Neural progenitor cell (in vitro differentiated cells): Measurements from ENCODE around the gene CETP. TPM values are rescaled to one million over a fixed set of nuclear protein-coding genes. Genes with fewer than 3 reads are reported as not detected.
A peak's percentile ranks its signal among the peaks of the same experiment; 100 is the strongest.

Experiments used
- DNase-seq: peaks from one replicate; pipeline ENCODE4 v3.0.0-alpha.2; 2016; ENCODE audit warnings: low spot score
- H2AFZ ChIP-seq: fragments of 200-600 bp; sonication (generic); replicated peaks from 2 replicates; pipeline ENCODE4 v1.6.1; 2016; ENCODE audit warnings: antibody characterized with exemption
- H3F3A ChIP-seq: fragments of 200-600 bp; sonication (generic); 2 replicates; pipeline ENCODE4 v1.6.1; 2016; ENCODE audit warnings: antibody characterized with exemption, low read depth
- H3K27ac ChIP-seq: fragments of 200-600 bp; sonication (generic); 2 replicates; pipeline ENCODE4 v1.5.1; 2016; ENCODE audit warnings: mild to moderate bottlenecking
- H3K27me3 ChIP-seq: fragments of 200-600 bp; sonication (generic); 2 replicates; pipeline ENCODE4 v1.6.1; 2016; ENCODE audit warnings: mild to moderate bottlenecking, moderate library complexity
- H3K36me3 ChIP-seq: fragments of 200-600 bp; sonication (generic); 2 replicates; pipeline ENCODE4 v1.5.1; 2016
- H3K4me1 ChIP-seq: fragments of 200-600 bp; sonication (generic); 2 replicates; pipeline ENCODE4 v1.6.1; 2016; ENCODE audit warnings: mixed run types
- H3K4me2 ChIP-seq: fragments of 200-600 bp; sonication (generic); 2 replicates; pipeline ENCODE4 v1.6.1; 2016
- H3K4me3 ChIP-seq: fragments of 200-600 bp; sonication (generic); 2 replicates; pipeline ENCODE4 v1.5.1; 2016
- H3K79me2 ChIP-seq: fragments of 200-600 bp; sonication (generic); 2 replicates; pipeline ENCODE4 v1.6.1; 2016; ENCODE audit warnings: low read depth
- H3K9ac ChIP-seq: fragments of 200-600 bp; sonication (generic); 2 replicates; pipeline ENCODE4 v1.6.1; 2016
- H3K9me3 ChIP-seq: fragments of 200-600 bp; sonication (generic); 2 replicates; pipeline ENCODE4 v1.5.1; 2016; ENCODE audit warnings: low read depth
- H4K20me1 ChIP-seq: fragments of 200-600 bp; sonication (generic); 2 replicates; pipeline ENCODE4 v1.6.1; 2016; ENCODE audit warnings: low read depth
- H3K27ac Mint-ChIP-seq: 3 replicates; pipeline ENCODE4 v1.8.0; 2021; ENCODE audit warnings: mixed read lengths
- H3K27me3 Mint-ChIP-seq: 2 replicates; pipeline ENCODE4 v1.8.0; 2022; ENCODE audit warnings: low read depth, mild to moderate bottlenecking, inconsistent platforms, moderate library complexity, mixed read lengths; ENCODE audit not compliant: insufficient read depth
- H3K36me3 Mint-ChIP-seq: 3 replicates; pipeline ENCODE4 v1.8.0; 2021; ENCODE audit warnings: mixed read lengths
- H3K4me1 Mint-ChIP-seq: 3 replicates; pipeline ENCODE4 v1.8.0; 2021; ENCODE audit warnings: mixed read lengths
- H3K4me3 Mint-ChIP-seq: 3 replicates; pipeline ENCODE4 v1.8.0; 2021; ENCODE audit warnings: mild to moderate bottlenecking, moderate library complexity, mixed read lengths
- H3K9me3 Mint-ChIP-seq: 3 replicates; pipeline ENCODE4 v1.8.0; 2020; ENCODE audit warnings: mixed read lengths
- CTCF ChIP-seq: fragments of 200-600 bp; sonication (generic); IDR thresholded peaks from 2 replicates; pipeline ENCODE4 v1.5.1; 2017; ENCODE audit warnings: antibody characterized with exemption, mild to moderate bottlenecking
- EZH2 ChIP-seq: fragments of 200-600 bp; sonication (generic); IDR thresholded peaks from 2 replicates; pipeline ENCODE4 v1.6.1; 2017; ENCODE audit warnings: antibody characterized with exemption, mild to moderate bottlenecking, moderate library complexity
- EZH2phosphoT487 ChIP-seq: fragments of 200-600 bp; sonication (generic); IDR thresholded peaks from 2 replicates; pipeline ENCODE4 v1.6.1; 2017; ENCODE audit warnings: antibody characterized with exemption
- total RNA-seq: library from RNA; depleted of rRNA; stranded (reverse); fragments of >200 nt; gene quantifications from 2 replicates; pipeline ENCODE4 v1.2.3, GENCODE V29; 2015; ENCODE audit warnings: low replicate concordance

CETP gene
- total RNA-seq, 1 donor from 2014 or later, result 0.28 TPM

- Histone ChIP-seq H3K27me3 (no peaks in the 10 kb centered on the region), H3K9ac (no peak overlapping the region), H3K9me3 (no peaks in the 10 kb centered on the region), H3K79me2 (no peaks in the 10 kb centered on the region), H3K36me3 (no peaks in the 10 kb centered on the region), H2AFZ (no peak overlapping the region), H4K20me1 (no peaks in the 10 kb centered on the region), H3K4me1 (no peaks in the 10 kb centered on the region), H3K4me3 (no peak overlapping the region), H3K4me2 (no peak overlapping the region), H3F3A (no peaks in the 10 kb centered on the region), H3K27ac (no peak overlapping the region)
- H3K4me1 Mint-ChIP-seq, result peaks cover 6% of the 10 kb centered on the region
- H3K9me3 Mint-ChIP-seq, result no peaks in the 10 kb centered on the region
- H3K4me3 Mint-ChIP-seq, result no peak overlapping the region
- no peak overlapping the region for H3K27ac Mint-ChIP-seq
- peaks cover 12% of the 10 kb centered on the region for H3K27me3 Mint-ChIP-seq
- no peak for DNase-seq
- TF ChIP-seq EZH2phosphoT487 (no peak), CTCF (no peak), EZH2 (no peak)
- H3K36me3 Mint-ChIP-seq, result no peaks in the 10 kb centered on the region
These were observed 11.3 kb upstream of the CETP start for GRCh38 chr16:56950455-56950854.

GRCh38 chr16:56950881-56951771 lies 10.6 kb upstream of the CETP start:
- H3K36me3 ChIP-seq, result no peaks in the 10 kb centered on the region
- no peaks in the 10 kb centered on the region for H3K4me1 ChIP-seq
- no peak overlapping the region for H3K4me3 ChIP-seq
- H3F3A ChIP-seq, result no peaks in the 10 kb centered on the region
- no peak overlapping the region for H3K4me2 ChIP-seq
- H2AFZ ChIP-seq, result peak overlapping the region; percentile 35
- H3K27me3 ChIP-seq, result no peaks in the 10 kb centered on the region
- Mint-ChIP-seq H3K27ac (peak overlapping the region; percentile 17), H3K4me1 (peaks cover 6% of the 10 kb centered on the region), H3K27me3 (peaks cover 12% of the 10 kb centered on the region), H3K4me3 (no peak overlapping the region), H3K36me3 (no peaks in the 10 kb centered on the region), H3K9me3 (no peaks in the 10 kb centered on the region)
- TF ChIP-seq CTCF (peak; percentile 65), EZH2 (no peak), EZH2phosphoT487 (no peak)
- no peak overlapping the region for H3K9ac ChIP-seq
- peak; percentile 77 for DNase-seq
- no peaks in the 10 kb centered on the region for H3K79me2 ChIP-seq
- no peak overlapping the region for H3K27ac ChIP-seq
- H3K9me3 ChIP-seq, result no peaks in the 10 kb centered on the region
- H4K20me1 ChIP-seq, result no peaks in the 10 kb centered on the region

- H3K9me3 ChIP-seq, result no peaks in the 10 kb centered on the region
- no peaks in the 10 kb centered on the region for H3K79me2 ChIP-seq
- no peaks in the 10 kb centered on the region for H3K4me1 ChIP-seq
- H3K4me2 ChIP-seq, result no peak overlapping the region
- no peaks in the 10 kb centered on the region for H3F3A ChIP-seq
- no peak overlapping the region for H3K27ac Mint-ChIP-seq
- H4K20me1 ChIP-seq, result no peaks in the 10 kb centered on the region
- H3K4me1 Mint-ChIP-seq, result no peaks in the 10 kb centered on the region
- H3K9me3 Mint-ChIP-seq, result no peaks in the 10 kb centered on the region
- H3K9ac ChIP-seq, result no peak overlapping the region
- no peak for TF ChIP-seq EZH2
- no peak for TF ChIP-seq CTCF
- no peak for TF ChIP-seq EZH2phosphoT487
- H3K27me3 ChIP-seq, result no peaks in the 10 kb centered on the region
- H3K27me3 Mint-ChIP-seq, result peaks cover 8% of the 10 kb centered on the region
- H3K27ac ChIP-seq, result no peak overlapping the region
- DNase-seq, result no peak
- H3K4me3 Mint-ChIP-seq, result no peak overlapping the region
- no peak overlapping the region for H2AFZ ChIP-seq
- H3K36me3 ChIP-seq, result no peaks in the 10 kb centered on the region
- H3K4me3 ChIP-seq, result no peak overlapping the region
- no peaks in the 10 kb centered on the region for H3K36me3 Mint-ChIP-seq
These were observed 8.7 kb upstream of the CETP start for GRCh38 chr16:56953006-56953405.
